ENCODE data around the gene LRCH1. TPM values are rescaled to one million over a fixed set of nuclear protein-coding genes. Genes with fewer than 3 reads are reported as not detected.
A peak's percentile ranks its signal among the peaks of the same experiment; 100 is the strongest.

LRCH1 gene
- total RNA-seq, 4 donors from 2014 or later: 5.0 to 20.4 (median 7.4) TPM

DNA sequence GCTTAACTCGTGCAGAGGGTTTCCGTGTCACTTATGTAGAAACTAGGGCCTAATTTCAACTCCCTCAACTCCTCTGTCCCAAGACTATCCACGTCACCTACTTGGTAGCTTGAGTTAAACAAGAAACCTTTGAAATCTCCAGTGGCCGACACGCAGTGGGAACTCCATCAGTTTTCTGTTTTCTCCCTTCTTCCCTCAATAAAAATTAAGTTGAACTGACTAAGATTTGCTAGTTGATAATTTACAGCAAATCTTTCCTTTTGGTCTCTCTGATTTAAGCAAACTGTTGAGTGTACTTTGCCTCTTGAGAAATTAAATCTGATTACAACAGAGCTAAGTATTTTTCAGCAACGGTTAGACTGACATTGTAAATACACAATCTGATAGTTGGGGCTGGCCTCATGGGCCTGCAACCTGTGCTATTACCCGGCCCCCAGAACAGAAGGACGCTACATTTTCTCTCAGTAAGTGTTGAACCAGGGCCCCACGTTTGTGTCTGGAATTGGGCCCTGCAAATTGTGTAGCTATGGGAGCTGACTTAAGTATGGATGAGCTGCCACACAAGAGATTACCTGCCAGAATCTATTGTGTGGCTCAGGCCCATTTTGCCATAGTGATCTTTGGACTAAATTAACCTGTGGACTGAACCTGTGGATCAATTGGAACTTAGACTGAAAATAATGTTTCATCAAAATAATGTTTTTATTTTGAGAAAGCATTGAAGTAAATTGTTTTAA is 244.7 kb downstream of the LRCH1 start:
- Histone ChIP-seq H3K27ac (peak overlapping the region; percentile 82 to 94 (median 92)), H3K9me3 (no peaks in the 10 kb centered on the region), H3K4me1 (peaks cover 0 to 44% (median 20%) of the 10 kb centered on the region in 3 donors), H3K36me3 (no peaks in the 10 kb centered on the region), H3K27me3 (no peaks in the 10 kb centered on the region), H3K4me3 (peak overlapping the region; percentile 70 to 91 (median 84))
- no peak for DNase-seq
- intact Hi-C loops (cut with DNase I): no loop called here
- TF ChIP-seq, protein P1, sequence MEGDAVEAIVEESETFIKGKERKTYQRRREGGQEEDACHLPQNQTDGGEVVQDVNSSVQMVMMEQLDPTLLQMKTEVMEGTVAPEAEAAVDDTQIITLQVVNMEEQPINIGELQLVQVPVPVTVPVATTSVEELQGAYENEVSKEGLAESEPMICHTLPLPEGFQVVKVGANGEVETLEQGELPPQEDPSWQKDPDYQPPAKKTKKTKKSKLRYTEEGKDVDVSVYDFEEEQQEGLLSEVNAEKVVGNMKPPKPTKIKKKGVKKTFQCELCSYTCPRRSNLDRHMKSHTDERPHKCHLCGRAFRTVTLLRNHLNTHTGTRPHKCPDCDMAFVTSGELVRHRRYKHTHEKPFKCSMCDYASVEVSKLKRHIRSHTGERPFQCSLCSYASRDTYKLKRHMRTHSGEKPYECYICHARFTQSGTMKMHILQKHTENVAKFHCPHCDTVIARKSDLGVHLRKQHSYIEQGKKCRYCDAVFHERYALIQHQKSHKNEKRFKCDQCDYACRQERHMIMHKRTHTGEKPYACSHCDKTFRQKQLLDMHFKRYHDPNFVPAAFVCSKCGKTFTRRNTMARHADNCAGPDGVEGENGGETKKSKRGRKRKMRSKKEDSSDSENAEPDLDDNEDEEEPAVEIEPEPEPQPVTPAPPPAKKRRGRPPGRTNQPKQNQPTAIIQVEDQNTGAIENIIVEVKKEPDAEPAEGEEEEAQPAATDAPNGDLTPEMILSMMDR (IDR thresholded peaks at IDR 0.05): no peak
- TF ChIP-seq POLR2A (IDR thresholded peaks at IDR 0.05): no peak
- 46 to 49% methylated on average over 8 to 9 of the region's 9 CpGs for WGBS, 2 donors

DNA sequence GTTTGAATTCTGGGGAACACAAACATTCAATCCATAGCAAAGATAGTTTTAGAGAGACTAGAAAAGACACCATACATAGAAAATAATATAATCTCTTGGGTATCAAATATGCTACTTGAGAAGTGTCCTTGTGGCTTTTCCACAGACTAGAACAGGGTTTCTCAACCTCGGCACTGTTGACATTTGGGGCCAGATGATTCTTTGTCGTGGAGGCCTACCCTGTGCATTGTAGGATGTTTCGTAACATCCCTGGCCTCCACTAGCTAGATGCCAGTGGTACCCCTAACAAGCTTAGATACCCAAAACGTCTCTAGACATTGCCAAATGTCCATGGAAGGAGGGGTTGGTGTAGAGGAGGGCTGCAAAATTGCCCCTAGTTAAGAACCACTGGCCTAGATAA is 246.2 kb downstream of the LRCH1 start:
- Histone ChIP-seq H3K9me3 (no peaks in the 10 kb centered on the region), H3K27ac (no peak overlapping the region), H3K4me3 (no peak overlapping the region), H3K36me3 (no peaks in the 10 kb centered on the region), H3K27me3 (no peaks in the 10 kb centered on the region), H3K4me1 (peaks cover 0 to 32% (median 20%) of the 10 kb centered on the region in 3 donors)
- TF ChIP-seq, protein P1 (IDR thresholded peaks at IDR 0.05): no peak
- intact Hi-C loops (cut with DNase I): no loop called here
- DNase-seq: no peak
- 73 to 86% methylated on average over 4 of the region's 4 CpGs for WGBS, 2 donors

DNA sequence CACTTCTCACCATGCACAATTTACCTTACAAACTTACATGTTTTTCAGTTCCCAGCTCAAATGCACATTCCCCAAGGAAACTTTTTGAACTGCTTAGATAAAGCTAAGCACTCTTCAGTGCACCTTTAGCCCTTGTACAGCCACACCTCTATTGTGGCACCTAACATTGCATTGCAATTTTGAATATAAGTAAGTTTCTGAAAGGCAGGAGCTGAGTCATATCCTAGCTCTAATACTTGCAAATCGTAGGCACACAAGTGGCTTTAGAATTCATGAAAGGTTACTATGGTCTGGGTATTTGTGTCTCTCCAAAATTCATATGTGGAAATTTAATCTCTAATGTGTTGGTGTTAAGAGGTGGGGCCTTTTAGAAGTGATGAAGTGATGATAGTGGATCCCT is 248.9 kb downstream of the LRCH1 start:
- intact Hi-C loops (cut with DNase I): no loop called here
- no peaks in the 10 kb centered on the region for H3K36me3 ChIP-seq
- H3K4me1 ChIP-seq: peaks cover 0 to 8% (median 3%) of the 10 kb centered on the region in 3 donors
- no peak for TF ChIP-seq POLR2A (IDR thresholded peaks at IDR 0.05)
- TF ChIP-seq, protein P1 (IDR thresholded peaks at IDR 0.05): no peak
- 21 to 50% methylated on average over 1 of the region's 1 CpG for WGBS, 2 donors
- no peak overlapping the region for H3K27ac ChIP-seq
- H3K9me3 ChIP-seq: no peaks in the 10 kb centered on the region
- H3K27me3 ChIP-seq: no peaks in the 10 kb centered on the region
- no peak for DNase-seq
- no peak overlapping the region for H3K4me3 ChIP-seq

Small RNA genes lying within 50 kb of the gene (small RNA-seq; reads per million reads assigned to genes)
- gene AL359880.1: 0 reads per million in 4 donors

Other genes starting within 250 kb of the LRCH1 start
- gene RUBCNL, start 165.9 kb upstream of the LRCH1 start, total RNA-seq: under 1 TPM in 3 of 4 donors, not detected in 1; 0.48 to 0.85 (median 0.76) TPM
- gene ESD, start 244.0 kb downstream of the LRCH1 start, total RNA-seq: 100 to 1,000 TPM in 1 of 4 donors, 10 to 100 TPM in 3; 45.8 to 126 (median 78.0) TPM